K562 (cell line): ENCODE data around the gene MRI1. TPM values are rescaled to one million over a fixed set of nuclear protein-coding genes. Genes with fewer than 3 reads are reported as not detected.

ENCODE experiments used
- ELK3 ChIP-seq: fragments of 450-650 bp; formaldehyde crosslinking; IDR thresholded peaks from 2 replicates; pipeline ENCODE4 v1.4.0; 2020; ENCODE audit warnings: mild to moderate bottlenecking
- FOXK2 ChIP-seq, 2 experiments: fragments of 450-650 bp; IDR thresholded peaks in 1 of 2; conservative IDR thresholded peaks in 1 of 2; 2 replicates each; pipeline ENCODE4 v1.6.1; 2016; ENCODE audit warnings: low read depth in 2 of 2, mild to moderate bottlenecking in 1 of 2
- GTF2F1 ChIP-seq: IDR thresholded peaks from 2 replicates; pipeline ENCODE4 v1.6.1; 2011; ENCODE audit warnings: low read depth, low read length, improper control_type of control experiment
- GTF3C2 ChIP-seq: IDR thresholded peaks from 3 replicates; pipeline ENCODE4 v1.6.1; 2011; ENCODE audit warnings: borderline replicate concordance, mild to moderate bottlenecking, moderate library complexity; ENCODE audit not compliant: insufficient read length; ENCODE audit errors: extremely low read depth
- KLF10 ChIP-seq: fragments of 250-450 bp; sonication (Bioruptor Pico); IDR thresholded peaks from 2 replicates; pipeline ENCODE4 v1.6.1; 2021; ENCODE audit warnings: matching md5 sums
- LCOR ChIP-seq: sonication (generic); formaldehyde crosslinking; IDR thresholded peaks from 2 replicates; pipeline ENCODE4 v1.8.0; 2022; ENCODE audit warnings: mild to moderate bottlenecking, missing genetic modification reagents
- VEZF1 ChIP-seq: fragments of 200-800 bp; sonication (Bioruptor generic); IDR thresholded peaks from 2 replicates; pipeline ENCODE4 v1.6.1; 2017; ENCODE audit warnings: missing genetic modification characterization, missing compliant biosample characterization
- ZBTB43 ChIP-seq: sonication (generic); formaldehyde crosslinking; IDR thresholded peaks from 2 replicates; pipeline ENCODE4 v1.8.0; 2023; ENCODE audit warnings: mild to moderate bottlenecking, missing genetic modification reagents
- ZNF232 ChIP-seq: sonication (generic); formaldehyde crosslinking; IDR thresholded peaks from 2 replicates; pipeline ENCODE4 v1.8.0; 2022; ENCODE audit warnings: mild to moderate bottlenecking, missing genetic modification reagents
- ZNF263 ChIP-seq: sonication (generic); formaldehyde crosslinking; IDR thresholded peaks from 2 replicates; pipeline ENCODE4 v1.8.0; 2022; ENCODE audit warnings: mild to moderate bottlenecking, missing genetic modification reagents, borderline replicate concordance
- polyA plus RNA-seq, 8 experiments: library from polyadenylated mRNA; depleted of rRNA in 4 of 8; stranded (reverse) in 5 of 8; unstranded in 3 of 8; fragments of >200 nt; fragmentation: Nextera tagmentation in 2 of 8; fragmentation: Illumina TruSeq in 1 of 8; extraction: Ambion mirVana in 2 of 8; extraction: Trizol in 1 of 8; gene quantifications; 2 replicates each; pipeline versions ENCODE4 v1.2.1 to v1.2.3, GENCODE V29; 2011 to 2014; ENCODE audit warnings: inconsistent platforms in 1 of 8, missing spikeins in 1 of 8
- total RNA-seq, 7 experiments: library from RNA; depleted of rRNA in 6 of 7; stranded (reverse); fragments of >200 nt in 6 of 7; fragmentation: Illumina TruSeq in 2 of 7; extraction: Trizol in 2 of 7; gene quantifications; 2 replicates each; pipeline versions ENCODE4 v1.2.1 to v1.2.3, GENCODE V29; 2011 to 2021; ENCODE audit warnings: low replicate concordance in 1 of 7

Gene MRI1
- total and polyA plus RNA-seq, 9 of the 15 experiments (the other 6 are each of a cell fraction or from before 2014, with no cell fraction given) = 5.5 to 57.4 (median 28.2) TPM

GRCh38 chr19:13764821-13765394 lies 586 bp downstream of the MRI1 start (continued):
- no peak for TF ChIP-seq ZBTB43
- TF ChIP-seq LCOR = no peak
- TF ChIP-seq FOXK2 (conservative IDR thresholded peaks at IDR 0.05 in 1 of 2, IDR thresholded peaks at IDR 0.05 in 1 of 2; ENCODE audit: low read depth in 2 of 2) = peak in 1 of 2 experiments; percentile 53; a peak in 2 of 4 replicates
- no peak for TF ChIP-seq ELK3 (CRISPR knock-in tag)
- TF ChIP-seq VEZF1 (CRISPR knock-in tag) = no peak
- no peak for TF ChIP-seq GTF2F1
- TF ChIP-seq KLF10 (CRISPR knock-in tag) = no peak
- TF ChIP-seq GTF3C2 = no peak
- no peak for TF ChIP-seq ZNF232 (CRISPR knock-in tag)
- TF ChIP-seq ZNF263 (CRISPR knock-in tag) = no peak
